ENCODE data around the gene ALOX15. TPM values are rescaled to one million over a fixed set of nuclear protein-coding genes. Genes with fewer than 3 reads are reported as not detected.

ALOX15 gene
- total and polyA plus RNA-seq, 9 of the 15 experiments (the other 6 are each of a cell fraction or from before 2014, with no cell fraction given), result not detected

GRCh38 chr17:4658478-4659305, 17.2 kb upstream of the ALOX15 start (continued):
- peak; percentile 87 for TF ChIP-seq PRDM10 (IDR thresholded peaks at IDR 0.05; ENCODE audit: partially characterized antibody)
- peak; percentile 60; the same call in 1 of the 2 replicates for TF ChIP-seq ATF7 (IDR thresholded peaks at IDR 0.05)
- no peak for TF ChIP-seq RB1 (IDR thresholded peaks at IDR 0.05; ENCODE audit: low read depth)
- TF ChIP-seq TCF7 (IDR thresholded peaks at IDR 0.05; ENCODE audit: borderline replicate concordance), result no peak
- 0 out of 2 replicates have a peak, but pooled peaks have one; percentile 10 for TF ChIP-seq MTA2 (IDR thresholded peaks at IDR 0.05; ENCODE audit: low read depth)
- TF ChIP-seq ZNF785 (CRISPR knock-in tag; IDR thresholded peaks at IDR 0.05), result no peak
- TF ChIP-seq ETS1 (conservative IDR thresholded peaks at IDR 0.05; ENCODE audit: control insufficient read depth, low read depth, low read length), result no peak
- TF ChIP-seq SAFB (IDR thresholded peaks at IDR 0.05; ENCODE audit: borderline replicate concordance, low read depth, low read length), result no peak
- no peak for TF ChIP-seq ZNF57 (CRISPR knock-in tag; IDR thresholded peaks at IDR 0.05)
- TF ChIP-seq, protein P1, sequence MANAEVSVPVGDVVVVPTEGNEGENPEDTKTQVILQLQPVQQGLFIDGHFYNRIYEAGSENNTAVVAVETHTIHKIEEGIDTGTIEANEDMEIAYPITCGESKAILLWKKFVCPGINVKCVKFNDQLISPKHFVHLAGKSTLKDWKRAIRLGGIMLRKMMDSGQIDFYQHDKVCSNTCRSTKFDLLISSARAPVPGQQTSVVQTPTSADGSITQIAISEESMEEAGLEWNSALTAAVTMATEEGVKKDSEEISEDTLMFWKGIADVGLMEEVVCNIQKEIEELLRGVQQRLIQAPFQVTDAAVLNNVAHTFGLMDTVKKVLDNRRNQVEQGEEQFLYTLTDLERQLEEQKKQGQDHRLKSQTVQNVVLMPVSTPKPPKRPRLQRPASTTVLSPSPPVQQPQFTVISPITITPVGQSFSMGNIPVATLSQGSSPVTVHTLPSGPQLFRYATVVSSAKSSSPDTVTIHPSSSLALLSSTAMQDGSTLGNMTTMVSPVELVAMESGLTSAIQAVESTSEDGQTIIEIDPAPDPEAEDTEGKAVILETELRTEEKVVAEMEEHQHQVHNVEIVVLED (CRISPR knock-in tag; IDR thresholded peaks at IDR 0.05), result no peak
- peak in 1 of 2 experiments; percentile 37; a peak in 1 of 4 replicates for TF ChIP-seq MNT (conservative IDR thresholded peaks at IDR 0.05)
- no peak for TF ChIP-seq ZBTB33 (CRISPR knock-in tag; IDR thresholded peaks at IDR 0.05)
- TF ChIP-seq ARID1B (IDR thresholded peaks at IDR 0.05), result peak; percentile 84
- no peak for TF ChIP-seq ERF (CRISPR knock-in tag; IDR thresholded peaks at IDR 0.05)
- TF ChIP-seq TCFL5 (CRISPR knock-in tag; conservative IDR thresholded peaks at IDR 0.05), result no peak
- no peak for TF ChIP-seq ZBTB17 (CRISPR knock-in tag; IDR thresholded peaks at IDR 0.05)
- no peak for TF ChIP-seq ZNF79 (CRISPR knock-in tag; IDR thresholded peaks at IDR 0.05; ENCODE audit: low read depth)
- TF ChIP-seq ZNF75A (CRISPR knock-in tag; IDR thresholded peaks at IDR 0.05), result no peak

Data from K562 (cell line).